Spleen (tissue), 7 donors: ENCODE results near the gene CHCHD3.

Experiments
- POLR2A ChIP-seq, 3 donors: fragments of 450-650 bp; IDR thresholded peaks; one replicate each; pipeline ENCODE4 v1.5.1; 2017; ENCODE audit warnings: antibody characterized with exemption in 3 of 3, mild to moderate bottlenecking in 1 of 3
- POLR2AphosphoS5 ChIP-seq, 3 donors: sonication (generic); formaldehyde crosslinking; IDR thresholded peaks; one replicate each; pipeline ENCODE4 v1.5.1; 2017; ENCODE audit warnings: antibody characterized with exemption in 3 of 3
- TF ChIP-seq, protein P1 (sequence below), 11 experiments: fragments of 200-600 bp in 7 of 11; fragments of 450-650 bp in 4 of 11; sonication (generic) in 4 of 11; IDR thresholded peaks in 8 of 11; conservative IDR thresholded peaks in 3 of 11; 1 replicate in 7 of 11; 2 replicates in 4 of 11; pipeline versions ENCODE4 v1.4.0 to v1.8.0; 2016 to 2021; ENCODE audit warnings: antibody characterized with exemption in 11 of 11, inconsistent platforms in 4 of 11, mild to moderate bottlenecking in 1 of 11
- donor health status: DM: no; HTN: no; CAD: no; lungs with moderate emphysema.
- donor health status: DM: no; HTN: no; CAD: no.
- donor health status: DM: no; HTN: no; CAD: no.

DNA sequence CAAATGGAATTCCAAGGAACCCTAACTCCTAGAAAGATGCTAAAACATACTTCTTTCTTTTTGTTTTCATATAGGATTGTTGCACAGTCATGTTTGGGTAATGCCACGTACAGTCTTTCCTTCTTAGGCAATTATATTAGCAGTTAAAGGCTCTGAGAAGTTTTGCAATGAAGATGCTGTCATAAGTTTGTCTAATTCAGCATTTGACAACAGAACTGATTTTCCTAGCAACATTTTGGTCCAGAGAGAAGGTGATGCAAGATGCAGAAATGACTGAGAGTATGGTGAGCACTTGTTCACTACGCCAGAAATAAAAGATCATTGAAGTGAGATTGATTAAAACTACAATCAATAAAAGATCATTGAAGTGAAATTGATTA is 321.7 kb downstream of the CHCHD3 start:
- TF ChIP-seq, protein P1, sequence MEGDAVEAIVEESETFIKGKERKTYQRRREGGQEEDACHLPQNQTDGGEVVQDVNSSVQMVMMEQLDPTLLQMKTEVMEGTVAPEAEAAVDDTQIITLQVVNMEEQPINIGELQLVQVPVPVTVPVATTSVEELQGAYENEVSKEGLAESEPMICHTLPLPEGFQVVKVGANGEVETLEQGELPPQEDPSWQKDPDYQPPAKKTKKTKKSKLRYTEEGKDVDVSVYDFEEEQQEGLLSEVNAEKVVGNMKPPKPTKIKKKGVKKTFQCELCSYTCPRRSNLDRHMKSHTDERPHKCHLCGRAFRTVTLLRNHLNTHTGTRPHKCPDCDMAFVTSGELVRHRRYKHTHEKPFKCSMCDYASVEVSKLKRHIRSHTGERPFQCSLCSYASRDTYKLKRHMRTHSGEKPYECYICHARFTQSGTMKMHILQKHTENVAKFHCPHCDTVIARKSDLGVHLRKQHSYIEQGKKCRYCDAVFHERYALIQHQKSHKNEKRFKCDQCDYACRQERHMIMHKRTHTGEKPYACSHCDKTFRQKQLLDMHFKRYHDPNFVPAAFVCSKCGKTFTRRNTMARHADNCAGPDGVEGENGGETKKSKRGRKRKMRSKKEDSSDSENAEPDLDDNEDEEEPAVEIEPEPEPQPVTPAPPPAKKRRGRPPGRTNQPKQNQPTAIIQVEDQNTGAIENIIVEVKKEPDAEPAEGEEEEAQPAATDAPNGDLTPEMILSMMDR (IDR thresholded peaks at IDR 0.05 in 8 of 11, conservative IDR thresholded peaks at IDR 0.05 in 3 of 11) = no peak
- TF ChIP-seq POLR2A (IDR thresholded peaks at IDR 0.05) = no peak
- no peak for TF ChIP-seq POLR2AphosphoS5 (IDR thresholded peaks at IDR 0.05)
